Measurements from ENCODE around the gene COL4A2.
"Not testable (repeated sequence)": the region's sequence is repeated elsewhere in the genome, so short reads cannot be mapped to it uniquely, and the experiment has no call there.

COL4A2 gene

DNA sequence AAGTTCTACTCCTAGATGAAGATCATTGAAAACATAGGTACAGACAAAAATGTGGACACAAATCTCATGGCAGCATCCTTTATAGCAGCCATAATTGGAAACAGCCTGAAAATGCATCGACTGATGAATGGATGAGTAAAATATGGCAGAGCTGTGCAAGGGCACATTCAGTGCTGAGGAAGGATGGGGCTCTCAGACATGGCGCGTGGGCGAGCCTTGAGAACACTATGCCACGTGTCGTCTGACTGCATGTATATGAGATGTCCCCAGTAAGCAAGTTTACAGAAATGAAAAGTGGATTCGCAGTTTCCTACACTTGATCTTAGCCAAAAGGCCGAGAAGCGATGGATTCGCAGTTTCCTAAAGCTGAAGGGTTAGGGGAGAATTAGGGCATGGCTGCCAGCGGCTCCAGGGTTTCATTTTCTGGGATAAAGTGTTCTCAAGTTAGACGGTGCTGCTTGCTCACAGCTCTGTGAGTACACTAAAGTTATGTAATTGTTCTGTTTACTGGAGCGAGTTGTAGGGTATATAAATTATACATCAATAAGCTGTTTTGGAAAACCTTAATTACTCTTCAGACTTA is 176.4 kb downstream of the COL4A2 start:
- no peak for DNase-seq

DNA sequence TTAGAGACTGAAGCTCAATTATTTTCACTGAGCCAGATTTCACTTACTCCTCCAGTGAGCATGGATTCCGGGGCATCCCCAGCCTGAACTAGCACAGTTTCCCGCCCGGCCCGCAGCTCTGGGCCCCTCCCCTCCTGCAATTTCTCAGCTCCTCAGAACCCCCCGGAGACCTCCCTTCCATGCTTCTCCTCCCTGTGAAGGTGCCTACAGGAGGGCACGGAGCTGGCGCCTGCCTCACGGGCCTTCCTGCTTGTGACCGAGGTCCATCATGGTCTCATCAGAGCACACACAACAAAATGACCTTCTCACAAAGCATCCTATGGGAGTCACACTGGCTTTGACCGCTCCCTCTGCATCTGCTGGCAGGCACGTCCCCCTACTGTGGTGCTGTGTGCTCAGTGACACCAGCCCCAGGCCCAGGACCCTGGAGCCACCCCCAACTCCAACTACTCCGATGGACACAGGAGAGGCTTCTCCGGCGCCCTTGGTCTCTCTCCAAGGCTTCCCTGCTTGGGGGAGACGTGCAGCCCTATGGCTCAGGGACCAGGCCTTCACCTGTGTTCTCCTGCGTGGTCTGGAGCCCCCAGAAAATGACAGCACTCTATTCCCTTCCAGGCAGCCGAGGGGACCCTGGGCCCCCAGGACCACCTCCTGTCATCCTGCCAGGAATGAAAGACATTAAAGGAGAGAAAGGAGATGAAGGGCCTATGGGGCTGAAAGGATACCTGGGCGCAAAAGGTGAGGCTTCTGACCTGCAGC is 177.4 kb downstream of the COL4A2 start:
- no peak for DNase-seq

DNA sequence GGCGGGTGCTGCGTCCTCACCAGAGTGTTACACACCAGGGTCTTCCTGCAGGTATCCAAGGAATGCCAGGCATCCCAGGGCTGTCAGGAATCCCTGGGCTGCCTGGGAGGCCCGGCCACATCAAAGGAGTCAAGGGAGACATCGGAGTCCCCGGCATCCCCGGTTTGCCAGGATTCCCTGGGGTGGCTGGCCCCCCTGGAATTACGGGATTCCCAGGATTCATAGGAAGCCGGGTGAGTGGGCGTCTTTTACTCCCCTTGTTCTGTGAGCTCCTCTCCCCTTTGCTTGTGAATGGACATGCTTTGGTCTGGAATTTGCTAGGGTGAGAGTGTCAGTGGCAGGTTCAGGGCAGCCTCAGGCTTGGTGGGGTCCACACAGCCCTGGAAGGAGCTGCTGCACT is 178.5 kb downstream of the COL4A2 start:
- DNase-seq, result no peak

DNA sequence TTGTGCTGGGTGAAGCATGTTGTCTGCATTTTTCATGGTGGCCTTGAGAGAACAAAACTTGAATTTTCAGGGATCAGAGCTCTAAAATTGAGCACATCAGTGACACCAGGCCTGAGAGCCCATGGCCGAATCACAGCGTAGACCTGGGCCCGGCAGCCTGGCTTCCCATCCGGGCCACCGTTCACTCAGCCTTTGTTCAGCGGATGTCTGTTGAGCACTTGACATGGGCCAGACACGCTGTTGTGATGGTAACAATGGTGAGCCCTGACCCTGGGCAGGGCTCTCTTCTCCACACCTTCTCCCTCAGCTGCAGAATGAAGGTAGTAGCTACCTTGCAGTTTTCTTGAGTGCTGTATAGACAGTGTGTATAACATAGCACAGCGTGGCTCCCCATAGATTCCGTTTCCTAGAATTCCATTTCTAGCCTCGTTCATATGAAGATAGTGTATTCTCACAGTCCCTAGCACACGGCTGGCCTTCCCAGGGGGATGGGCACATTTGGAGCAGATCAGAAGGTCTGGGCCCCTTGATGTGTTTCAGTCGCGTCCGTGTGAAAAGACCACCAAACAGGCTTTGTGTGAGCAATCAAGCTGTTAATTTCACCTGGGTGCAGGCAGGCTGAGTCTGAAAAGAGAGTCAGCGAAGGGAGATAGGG is 179.1 kb downstream of the COL4A2 start:
- no peak for DNase-seq

DNA sequence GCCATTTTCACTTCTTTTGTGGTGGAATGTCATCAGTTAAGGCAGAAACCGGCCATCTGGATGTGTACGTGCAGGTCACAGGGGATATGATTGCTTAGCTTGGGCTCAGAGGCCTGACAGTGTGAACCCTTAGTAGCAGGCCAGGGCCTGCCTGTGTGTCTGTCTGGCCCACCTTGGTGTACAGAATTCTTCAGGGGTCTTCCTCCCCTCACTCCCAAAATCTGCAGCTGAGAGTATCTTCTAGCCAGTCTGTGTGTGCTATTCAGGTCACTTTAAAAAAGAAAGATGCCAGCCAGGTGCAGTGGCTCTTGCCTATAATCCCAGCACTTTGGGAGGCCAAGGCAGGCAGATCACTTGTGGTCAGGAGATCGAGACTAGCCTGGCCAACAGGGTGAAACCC is 179.8 kb downstream of the COL4A2 start:
- DNase-seq, result not testable (repeated sequence)

DNA sequence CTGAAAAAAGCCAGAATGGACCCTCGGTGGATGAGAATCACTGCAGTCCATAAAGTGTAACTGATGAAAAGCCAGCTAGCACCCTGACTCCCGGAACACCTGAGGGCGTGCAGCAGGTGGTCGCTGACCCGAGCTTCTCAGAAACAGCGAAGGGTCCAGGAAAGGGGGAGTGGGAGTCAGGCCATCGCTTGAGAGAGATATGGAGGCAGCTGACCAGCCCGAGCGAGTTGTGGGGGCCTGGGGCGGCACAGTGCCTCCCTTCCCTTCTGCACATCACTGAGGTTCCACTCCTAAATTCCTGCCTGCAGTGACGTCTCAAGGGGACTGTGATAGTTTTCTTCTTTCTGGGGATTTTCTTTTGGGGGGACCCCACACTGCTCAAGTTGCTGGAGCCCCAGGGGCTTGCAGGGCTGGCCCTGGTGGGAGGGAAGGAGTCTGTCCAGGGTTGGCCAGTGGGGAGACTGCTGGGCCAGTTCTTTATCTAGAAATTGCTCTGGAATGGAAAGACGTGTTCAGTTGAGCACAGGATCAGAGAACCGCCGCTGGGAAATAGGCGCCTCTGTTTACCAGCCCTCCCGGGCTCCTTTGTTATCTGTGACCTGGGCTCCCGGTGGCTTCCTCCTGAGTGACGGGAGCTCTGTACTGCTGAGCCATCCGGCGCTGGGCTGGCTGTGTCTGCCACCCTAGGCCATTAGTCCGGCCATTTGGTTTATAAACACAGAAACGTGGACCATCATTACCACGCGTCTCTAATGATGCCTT is 183.1 kb downstream of the COL4A2 start:
- DNase-seq, result no peak

DNA sequence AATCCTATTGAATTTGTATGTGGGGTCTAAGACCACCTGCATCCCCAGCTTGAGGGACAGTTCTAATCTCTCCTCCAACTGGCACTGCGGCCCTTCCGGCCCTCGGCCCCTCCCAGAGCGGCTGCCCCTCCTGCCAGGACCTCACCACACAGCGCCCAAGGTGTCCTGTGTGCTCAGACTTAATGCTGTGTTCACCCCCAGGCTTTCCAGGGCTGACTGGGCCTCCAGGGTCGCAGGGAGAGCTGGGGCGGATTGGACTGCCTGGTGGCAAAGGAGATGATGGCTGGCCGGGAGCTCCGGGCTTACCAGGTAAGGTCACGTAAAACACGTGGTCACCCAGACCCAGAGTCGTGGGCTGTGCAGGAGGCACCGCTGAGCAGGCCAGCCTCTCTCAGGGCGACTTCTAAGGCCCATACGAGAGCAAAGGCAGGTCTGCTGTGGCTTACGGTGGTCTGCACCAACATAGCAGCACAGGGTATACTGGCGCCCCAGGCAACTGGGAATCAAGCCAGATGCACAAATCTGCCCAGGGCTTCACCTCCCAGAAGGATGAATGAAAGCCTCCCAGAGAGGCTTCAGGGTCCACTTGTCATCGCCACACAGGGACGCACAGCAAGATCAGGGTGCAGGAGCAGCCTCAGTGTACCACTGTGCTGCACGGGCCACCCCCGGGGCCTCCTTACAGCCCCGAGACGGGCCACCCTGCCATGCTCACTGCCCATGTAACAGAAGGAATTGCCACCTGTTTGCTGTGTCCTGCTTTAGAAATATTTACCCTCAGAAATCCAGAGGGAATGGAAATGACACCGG is 185.0 kb downstream of the COL4A2 start:
- no peak for DNase-seq

DNA sequence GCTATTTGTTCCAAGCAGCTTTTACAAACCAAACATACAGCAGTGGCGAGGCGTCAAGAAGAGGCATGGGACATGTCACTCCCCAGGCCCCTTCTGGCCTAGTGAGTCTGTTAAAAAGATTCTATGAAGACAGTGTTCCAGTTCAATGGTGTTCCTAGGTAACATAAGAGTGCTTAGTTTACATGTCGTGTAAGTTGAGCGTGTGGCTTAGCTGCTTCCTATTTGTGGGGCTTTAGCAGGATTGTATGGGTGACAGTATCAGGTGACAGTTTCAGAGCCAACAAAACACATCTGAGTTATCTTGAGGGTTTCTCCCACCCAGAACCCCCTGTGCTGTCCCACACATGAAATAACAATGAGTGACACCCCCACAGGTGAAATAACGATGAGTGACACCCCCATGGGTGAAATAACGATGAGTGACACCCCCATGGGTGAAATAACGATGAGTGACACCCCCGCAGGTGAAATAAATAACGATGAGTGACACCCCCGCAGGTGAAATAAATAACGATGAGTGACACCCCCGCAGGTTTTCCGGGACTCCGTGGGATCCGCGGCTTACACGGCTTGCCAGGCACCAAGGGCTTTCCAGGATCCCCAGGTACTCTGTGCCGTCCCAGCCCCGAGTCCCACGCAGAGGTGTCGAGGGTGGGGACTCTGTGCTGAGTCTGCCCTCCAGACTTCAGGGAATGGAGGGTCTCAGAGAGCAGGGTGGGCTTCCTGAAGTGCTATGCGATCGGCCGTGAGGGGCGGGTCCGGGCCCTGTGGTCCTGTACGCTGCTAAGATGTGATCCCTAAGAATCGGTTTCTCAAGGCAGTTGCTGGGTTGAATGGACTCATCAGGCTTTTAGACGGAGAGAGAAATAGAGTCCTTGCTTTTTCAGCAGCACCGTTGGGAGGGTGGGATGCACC is 185.9 kb downstream of the COL4A2 start:
- no peak for DNase-seq

DNA sequence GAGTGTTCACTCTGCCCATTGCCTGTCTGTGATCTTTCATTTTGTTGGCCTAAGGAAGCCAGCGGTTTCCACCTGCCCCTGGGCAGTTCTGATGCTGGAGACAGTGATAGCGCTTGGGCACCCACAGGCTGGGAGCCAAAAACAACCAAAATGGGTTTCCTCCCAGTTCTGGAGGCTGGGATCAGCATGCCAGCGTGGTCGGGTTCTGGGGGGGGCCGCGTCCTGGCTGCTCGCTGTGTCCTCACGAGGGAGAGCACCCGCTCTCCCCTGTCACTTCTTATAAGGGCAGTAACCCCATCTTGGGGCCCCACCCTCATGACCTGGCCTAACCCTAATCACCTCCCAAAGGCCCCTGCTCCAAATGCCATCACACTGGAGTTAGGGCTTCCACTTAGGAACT is 186.5 kb downstream of the COL4A2 start:
- DNase-seq, result no peak

DNA sequence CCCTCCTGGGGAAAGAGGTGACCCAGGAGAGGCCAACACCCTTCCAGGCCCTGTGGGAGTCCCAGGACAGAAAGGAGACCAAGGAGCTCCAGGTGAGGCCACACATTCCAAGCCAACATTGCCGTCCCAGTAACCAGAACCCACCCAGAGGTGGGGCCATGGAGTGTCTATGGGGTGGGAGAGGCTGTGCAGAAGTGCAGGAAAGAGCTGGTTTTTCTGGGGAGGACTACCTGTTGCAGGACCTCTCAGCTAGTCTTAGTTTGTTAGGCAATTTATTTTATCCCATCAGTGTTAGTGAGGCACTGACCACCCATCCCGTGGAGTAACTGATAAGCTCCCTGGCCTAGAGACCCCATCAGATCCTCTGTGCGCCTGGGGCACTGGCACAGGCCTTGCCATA is 188.3 kb downstream of the COL4A2 start:
- DNase-seq, result no peak

DNA sequence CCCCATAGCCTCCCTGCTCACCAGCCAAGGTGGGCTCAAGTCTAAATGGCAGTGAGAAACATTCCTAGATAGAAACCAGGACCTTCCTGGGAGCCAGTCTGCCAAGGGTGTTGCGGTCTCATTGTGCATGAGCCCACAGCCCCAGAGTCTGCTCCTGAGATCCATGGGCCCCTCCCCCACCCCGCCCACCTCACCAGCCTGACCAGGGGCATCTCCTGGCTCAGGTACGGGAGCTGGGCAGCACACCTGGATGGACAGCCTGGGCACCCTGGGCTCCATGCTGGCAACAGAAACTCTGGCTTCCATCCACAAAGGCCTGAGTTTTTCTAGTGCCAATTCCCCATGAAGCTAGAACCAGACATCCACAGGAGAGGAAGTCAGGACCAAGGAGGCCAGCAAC is 188.8 kb downstream of the COL4A2 start:
- DNase-seq, result no peak

DNA sequence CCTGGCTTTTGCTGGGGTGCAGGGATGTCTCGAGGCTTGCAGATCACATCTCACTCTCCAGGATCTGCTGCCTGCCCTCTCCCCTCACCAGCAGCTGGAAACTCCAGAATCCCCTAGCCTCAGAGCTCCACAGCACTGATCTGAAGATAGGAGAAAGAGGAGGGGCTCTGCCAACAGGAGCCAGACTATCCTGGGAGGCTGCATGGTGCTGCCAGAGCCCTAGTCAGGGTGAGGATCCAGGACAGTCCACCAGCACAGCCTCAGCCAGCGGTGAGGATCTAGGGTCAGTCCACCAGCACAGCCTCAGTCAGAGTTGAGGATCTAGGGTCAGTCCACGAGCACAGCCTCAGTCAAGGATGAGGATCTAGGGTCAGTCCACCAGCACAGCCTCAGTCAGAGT is 189.2 kb downstream of the COL4A2 start:
- DNase-seq, result no peak

DNA sequence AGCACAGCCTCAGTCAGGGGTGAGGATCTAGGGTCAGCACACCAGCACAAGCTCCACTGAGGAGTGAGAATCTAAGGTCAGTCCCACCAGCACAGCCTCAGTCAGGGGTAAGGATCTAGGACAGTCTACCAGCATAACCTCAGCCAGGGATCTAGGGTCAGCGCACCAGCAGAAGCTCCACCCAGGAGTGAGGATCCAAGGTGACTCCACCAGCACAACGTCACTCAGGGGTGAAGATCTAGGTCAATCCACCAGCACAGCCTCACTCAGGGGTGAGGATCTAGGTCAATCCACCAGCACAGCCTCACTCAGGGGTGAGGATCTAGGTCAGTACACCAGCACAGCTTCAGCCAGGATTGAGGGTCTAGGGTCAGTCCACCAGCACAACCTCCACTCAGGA is 189.9 kb downstream of the COL4A2 start:
- no peak for DNase-seq

DNA sequence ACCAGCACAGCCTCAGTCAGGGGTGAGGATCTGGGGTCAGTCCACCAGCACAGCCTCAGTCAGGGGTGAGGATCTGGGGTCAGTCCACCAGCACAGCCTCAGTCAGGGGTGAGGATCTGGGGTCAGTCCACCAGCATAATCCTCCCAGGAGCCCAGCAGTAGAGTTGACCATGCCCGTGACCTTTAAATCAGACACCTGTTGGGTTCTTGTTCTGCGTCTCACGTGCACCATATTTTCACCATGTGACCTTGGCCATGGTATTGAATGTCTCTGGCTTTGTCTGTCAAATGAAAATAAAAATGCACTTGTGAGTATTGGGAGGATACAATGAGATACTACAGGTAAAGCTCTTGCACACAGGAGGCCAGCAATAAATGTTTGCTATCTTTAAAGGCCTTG is 190.8 kb downstream of the COL4A2 start:
- DNase-seq, result not testable (repeated sequence)

DNA sequence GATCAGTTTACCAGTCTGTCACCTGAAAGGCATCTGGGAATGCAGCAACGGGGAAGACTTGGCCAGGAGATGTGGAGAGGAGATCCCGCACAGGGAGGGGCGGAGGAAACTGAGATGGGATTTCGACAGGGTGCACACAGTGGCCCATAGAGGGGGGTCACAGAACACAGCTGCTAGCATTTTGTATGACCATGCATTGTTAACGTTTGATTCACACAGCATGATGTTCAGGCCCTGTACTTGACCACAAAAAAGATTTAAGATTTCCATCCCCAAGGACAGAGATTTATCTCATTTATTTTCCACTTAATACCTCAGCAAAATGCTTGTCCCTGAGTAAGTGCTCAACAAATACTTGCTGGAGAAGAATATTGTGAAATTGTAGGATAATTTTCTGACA is 191.2 kb downstream of the COL4A2 start:
- no peak for DNase-seq

DNA sequence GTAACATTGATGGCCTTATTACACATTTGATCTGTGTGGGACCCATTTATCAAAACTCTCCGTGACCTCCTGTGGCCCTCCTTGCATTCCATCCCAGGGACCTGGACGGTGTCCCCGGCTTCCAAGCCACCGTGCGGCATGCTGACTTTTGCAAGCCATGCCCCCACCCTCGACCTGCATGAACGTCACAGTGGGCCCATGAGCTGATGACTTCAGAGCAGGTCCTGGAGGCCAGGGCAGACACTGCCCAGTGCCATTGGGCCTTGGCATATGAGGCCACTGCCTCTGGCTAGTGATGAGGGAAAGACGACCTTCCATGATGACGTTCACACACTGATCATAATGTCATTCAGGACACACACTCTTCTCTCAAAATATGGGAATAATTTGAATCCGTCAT is 191.7 kb downstream of the COL4A2 start:
- DNase-seq, result no peak

DNA sequence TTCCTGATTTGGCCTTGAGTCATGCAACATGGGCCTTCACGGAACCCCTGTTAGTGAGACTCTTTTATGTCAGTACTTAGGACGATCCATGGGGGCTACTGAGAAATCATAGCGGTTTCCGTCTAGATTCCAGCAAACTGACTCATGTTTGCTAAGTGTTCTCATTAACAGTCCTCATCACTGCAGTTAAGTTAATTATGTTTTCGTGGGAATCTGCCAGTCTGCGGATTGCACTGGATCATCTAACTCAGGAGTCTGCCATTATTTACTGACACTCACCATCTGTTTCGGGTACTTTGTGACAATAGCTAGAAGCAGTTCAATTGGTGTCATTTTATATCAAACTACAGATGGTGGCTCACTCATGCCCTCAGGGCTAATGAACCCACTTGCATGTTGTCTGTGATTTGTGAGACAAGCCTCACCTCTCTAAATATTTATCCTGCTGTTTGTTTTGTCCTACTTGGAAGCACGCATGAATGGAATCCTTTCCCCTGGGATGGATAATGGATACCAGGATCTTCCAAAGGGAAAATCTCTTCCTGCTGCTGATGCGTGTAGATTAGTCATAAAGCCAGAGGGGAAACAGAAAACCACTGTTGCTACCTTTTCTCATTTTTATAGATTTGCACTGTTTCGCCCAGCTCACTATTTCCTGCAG is 192.7 kb downstream of the COL4A2 start:
- DNase-seq, result peak; percentile 91 to 95

DNA sequence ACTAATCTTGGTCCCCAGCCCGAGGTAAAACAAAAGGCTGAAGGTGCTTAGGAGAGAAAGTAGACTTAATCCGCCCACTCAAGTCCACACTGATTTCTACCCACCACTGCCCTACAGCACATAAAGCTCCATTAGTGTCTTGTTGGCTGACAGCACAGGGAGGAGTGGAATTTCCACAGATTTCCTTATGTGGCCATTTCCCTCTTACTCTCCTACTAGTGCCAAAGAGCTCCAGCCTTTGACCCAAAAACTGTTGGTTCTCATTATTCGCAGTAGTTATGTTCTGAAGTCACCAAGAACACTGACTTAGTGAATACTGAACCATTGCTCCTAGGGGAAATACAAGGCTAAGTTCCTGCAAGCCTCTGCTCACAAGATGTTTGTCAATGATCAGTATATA is 193.3 kb downstream of the COL4A2 start:
- no peak for DNase-seq

DNA sequence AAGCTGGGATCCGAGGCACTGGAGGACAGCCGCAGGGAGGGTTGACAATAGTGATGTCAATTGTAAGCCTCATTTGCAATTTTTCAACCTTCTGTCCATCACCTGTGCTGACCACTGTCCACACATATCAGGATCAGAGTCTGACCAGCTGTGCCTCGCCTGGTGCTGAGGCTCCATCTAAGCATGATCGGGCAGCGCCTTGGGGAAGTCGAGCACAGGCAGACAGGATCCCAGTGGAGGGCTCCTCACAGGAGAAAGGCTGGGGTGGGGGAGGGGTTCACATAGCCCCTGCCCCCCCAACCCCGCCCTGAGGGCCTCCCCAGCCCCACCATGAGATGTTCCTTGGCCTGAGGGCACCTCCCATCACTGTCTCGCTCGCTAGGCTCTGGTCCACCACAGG is 194.1 kb downstream of the COL4A2 start:
- DNase-seq, result no peak

DNA sequence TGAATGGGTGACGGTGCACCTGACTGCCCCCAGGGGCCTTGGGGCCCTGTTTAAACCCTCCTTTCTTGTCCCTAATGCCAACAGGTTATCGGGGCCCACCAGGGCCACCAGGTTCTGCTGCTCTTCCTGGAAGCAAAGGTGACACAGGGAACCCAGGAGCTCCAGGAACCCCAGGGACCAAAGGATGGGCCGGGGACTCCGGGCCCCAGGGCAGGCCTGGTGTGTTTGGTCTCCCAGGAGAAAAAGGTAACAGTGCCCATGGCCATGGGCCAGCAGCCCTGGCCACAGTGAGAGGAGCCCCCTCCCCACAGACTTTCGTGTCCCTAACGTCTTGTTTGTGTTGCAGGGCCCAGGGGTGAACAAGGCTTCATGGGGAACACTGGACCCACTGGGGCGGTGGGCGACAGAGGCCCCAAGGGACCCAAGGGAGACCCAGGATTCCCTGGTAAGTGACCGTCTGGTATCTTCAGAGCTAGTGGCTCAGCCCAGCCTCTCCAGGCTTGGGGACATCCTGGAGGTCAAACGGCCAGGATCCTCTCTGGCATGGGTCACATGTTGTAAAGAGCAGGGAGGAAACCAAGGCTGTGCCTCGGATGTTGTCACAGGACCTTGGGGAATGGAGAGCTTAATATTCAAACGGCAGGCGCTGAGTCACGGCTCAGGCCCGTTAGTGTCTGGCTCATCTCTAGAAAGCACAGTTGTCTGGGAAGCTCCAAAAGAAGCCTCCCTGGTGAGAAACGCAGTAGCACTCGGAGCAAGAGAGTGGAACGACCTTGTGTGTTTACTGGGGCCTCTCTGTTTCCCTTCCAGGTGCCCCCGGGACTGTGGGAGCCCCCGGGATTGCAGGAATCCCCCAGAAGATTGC is 196.2 kb downstream of the COL4A2 start:
- DNase-seq, result no peak

Data from NCI-H187 (cell line).